HG03095 (cell line): ENCODE data around the gene KLHDC10.
"Not testable (repeated sequence)": the region's sequence is repeated elsewhere in the genome, so short reads cannot be mapped to it uniquely, and the experiment has no call there.

Experiments used
- ATAC-seq: cut with Tn5 transposase; IDR thresholded peaks from one replicate; pipeline ENCODE4 v1.9.1; 2021; ENCODE audit warnings: moderate library complexity; ENCODE audit not compliant: unreplicated experiment

Gene KLHDC10

GRCh38 chr7:130114776-130115175 lies 44.4 kb downstream of the KLHDC10 start:
- ATAC-seq, result no peak

GRCh38 chr7:130118294-130118693 lies 48.0 kb downstream of the KLHDC10 start:
- no peak for ATAC-seq

- ATAC-seq, result no peak
Observed at GRCh38 chr7:130118801-130119200, 48.5 kb downstream of the KLHDC10 start.

GRCh38 chr7:130123501-130123900 lies 53.2 kb downstream of the KLHDC10 start:
- ATAC-seq, result no peak

GRCh38 chr7:130124711-130125110 lies 54.4 kb downstream of the KLHDC10 start:
- no peak for ATAC-seq

- ATAC-seq, result not testable (repeated sequence)
Observed at GRCh38 chr7:130126840-130127239, 56.5 kb downstream of the KLHDC10 start.

- ATAC-seq, result no peak
Observed at GRCh38 chr7:130127404-130127803, 57.1 kb downstream of the KLHDC10 start.

GRCh38 chr7:130127821-130128317 lies 57.5 kb downstream of the KLHDC10 start:
- ATAC-seq, result no peak

GRCh38 chr7:130129011-130129411 lies 58.7 kb downstream of the KLHDC10 start:
- no peak for ATAC-seq

- ATAC-seq, result no peak
Observed at GRCh38 chr7:130131191-130131834, 61.0 kb downstream of the KLHDC10 start.

- ATAC-seq, result no peak
Observed at GRCh38 chr7:130131964-130132875, 61.9 kb downstream of the KLHDC10 start.

- no peak for ATAC-seq
Observed at GRCh38 chr7:130133029-130133782, 62.9 kb downstream of the KLHDC10 start.

- no peak for ATAC-seq
Observed at GRCh38 chr7:130134106-130134636, 63.8 kb downstream of the KLHDC10 start.

- ATAC-seq, result no peak
Observed at GRCh38 chr7:130134726-130135125, 64.4 kb downstream of the KLHDC10 start.

GRCh38 chr7:130135208-130136205 lies 65.2 kb downstream of the KLHDC10 start:
- no peak for ATAC-seq

GRCh38 chr7:130136579-130137167 lies 66.3 kb downstream of the KLHDC10 start:
- ATAC-seq, result no peak

- ATAC-seq, result no peak
Observed at GRCh38 chr7:130137207-130137606, 66.9 kb downstream of the KLHDC10 start.

- ATAC-seq, result no peak
Observed at GRCh38 chr7:130139193-130139960, 69.0 kb downstream of the KLHDC10 start.
